ENCODE data around the gene MOSPD3.

The MOSPD3 gene

DNA sequence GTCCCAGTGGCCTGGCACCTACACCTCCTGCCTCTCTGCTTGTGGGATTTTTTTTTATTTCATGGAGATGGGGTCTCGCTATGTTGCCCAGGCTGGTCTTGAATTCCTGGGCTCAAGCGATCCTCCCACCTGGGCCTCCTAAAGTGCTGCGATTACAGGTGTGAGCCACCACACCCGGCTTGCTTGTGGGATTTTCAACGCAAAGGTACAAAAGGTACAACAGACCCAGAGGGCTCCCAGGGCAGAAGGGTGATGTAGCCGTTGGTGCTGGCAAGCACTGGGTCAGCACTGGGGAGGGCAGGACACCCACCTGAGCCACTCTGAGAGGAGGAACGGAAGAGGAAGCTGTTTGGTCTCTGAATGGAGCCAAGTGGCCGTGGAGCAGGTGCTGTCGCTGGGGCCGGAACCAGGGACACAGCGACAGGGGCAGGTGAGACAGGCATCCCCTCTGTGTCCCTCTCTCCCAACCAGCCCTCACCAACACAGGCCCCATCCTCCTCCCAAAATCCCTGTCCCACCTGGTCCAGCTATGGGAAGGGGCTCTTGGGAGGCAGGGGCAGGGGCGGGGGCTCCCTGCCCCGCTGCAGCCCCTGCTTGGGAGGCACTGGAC, 35.9 kb upstream of the MOSPD3 start:
- TF ChIP-seq, protein P1, sequence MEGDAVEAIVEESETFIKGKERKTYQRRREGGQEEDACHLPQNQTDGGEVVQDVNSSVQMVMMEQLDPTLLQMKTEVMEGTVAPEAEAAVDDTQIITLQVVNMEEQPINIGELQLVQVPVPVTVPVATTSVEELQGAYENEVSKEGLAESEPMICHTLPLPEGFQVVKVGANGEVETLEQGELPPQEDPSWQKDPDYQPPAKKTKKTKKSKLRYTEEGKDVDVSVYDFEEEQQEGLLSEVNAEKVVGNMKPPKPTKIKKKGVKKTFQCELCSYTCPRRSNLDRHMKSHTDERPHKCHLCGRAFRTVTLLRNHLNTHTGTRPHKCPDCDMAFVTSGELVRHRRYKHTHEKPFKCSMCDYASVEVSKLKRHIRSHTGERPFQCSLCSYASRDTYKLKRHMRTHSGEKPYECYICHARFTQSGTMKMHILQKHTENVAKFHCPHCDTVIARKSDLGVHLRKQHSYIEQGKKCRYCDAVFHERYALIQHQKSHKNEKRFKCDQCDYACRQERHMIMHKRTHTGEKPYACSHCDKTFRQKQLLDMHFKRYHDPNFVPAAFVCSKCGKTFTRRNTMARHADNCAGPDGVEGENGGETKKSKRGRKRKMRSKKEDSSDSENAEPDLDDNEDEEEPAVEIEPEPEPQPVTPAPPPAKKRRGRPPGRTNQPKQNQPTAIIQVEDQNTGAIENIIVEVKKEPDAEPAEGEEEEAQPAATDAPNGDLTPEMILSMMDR (IDR thresholded peaks at IDR 0.05; ENCODE audit: low read depth, low read length, missing control alignments), result no peak
- DNase-seq (ENCODE audit: low read depth), result no peak
- H3K4me3 ChIP-seq (ENCODE audit: low read depth, low read length), result no peak overlapping the region

DNA sequence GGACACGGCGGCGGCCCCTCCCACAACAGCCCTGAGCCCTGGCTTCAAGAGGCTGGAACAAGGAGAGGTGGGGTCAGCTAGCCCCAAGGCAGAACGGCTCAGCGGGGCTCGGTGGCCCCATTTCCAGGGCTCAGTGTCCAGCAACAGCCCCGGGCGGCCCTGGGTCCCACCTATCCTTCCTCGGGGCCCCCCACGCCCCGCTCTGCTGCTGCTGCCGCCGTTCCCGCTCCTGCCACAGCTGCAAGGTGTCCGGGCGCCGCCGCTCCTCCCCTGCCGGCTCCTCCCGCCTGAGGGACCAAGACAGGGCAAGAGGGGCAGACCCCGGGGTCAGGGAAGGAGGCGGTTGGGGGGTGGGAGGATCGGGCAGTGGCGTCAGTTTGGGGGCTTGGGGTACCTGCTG, 35.2 kb upstream of the MOSPD3 start:
- no peak overlapping the region for H3K4me3 ChIP-seq (ENCODE audit: low read depth, low read length)
- no peak for DNase-seq (ENCODE audit: low read depth)
- TF ChIP-seq, protein P1 (IDR thresholded peaks at IDR 0.05; ENCODE audit: low read depth, low read length, missing control alignments), result no peak

DNA sequence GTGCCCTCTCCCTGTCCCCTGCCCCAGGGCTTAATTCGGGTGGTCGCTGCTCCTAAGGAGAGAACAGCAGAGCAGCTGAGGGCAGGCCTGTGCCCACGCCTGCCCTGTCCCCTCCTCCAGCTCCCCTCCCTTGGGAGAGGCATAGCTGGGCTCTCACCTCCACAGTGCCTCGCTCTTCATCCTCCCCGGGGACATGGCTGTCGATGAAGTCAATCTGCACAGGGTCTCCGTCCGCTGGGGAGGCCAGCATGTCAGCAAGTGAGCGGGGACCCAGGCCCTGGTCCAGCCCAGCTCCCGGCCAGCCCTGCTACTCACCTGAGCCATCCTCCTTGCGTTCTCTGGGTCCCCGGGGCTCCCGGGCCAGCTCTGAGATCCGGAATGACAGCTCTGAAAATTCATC, 34.8 kb upstream of the MOSPD3 start:
- no peak for DNase-seq (ENCODE audit: low read depth)
- H3K4me3 ChIP-seq (ENCODE audit: low read depth, low read length), result no peak overlapping the region
- TF ChIP-seq, protein P1 (IDR thresholded peaks at IDR 0.05; ENCODE audit: low read depth, low read length, missing control alignments), result no peak

DNA sequence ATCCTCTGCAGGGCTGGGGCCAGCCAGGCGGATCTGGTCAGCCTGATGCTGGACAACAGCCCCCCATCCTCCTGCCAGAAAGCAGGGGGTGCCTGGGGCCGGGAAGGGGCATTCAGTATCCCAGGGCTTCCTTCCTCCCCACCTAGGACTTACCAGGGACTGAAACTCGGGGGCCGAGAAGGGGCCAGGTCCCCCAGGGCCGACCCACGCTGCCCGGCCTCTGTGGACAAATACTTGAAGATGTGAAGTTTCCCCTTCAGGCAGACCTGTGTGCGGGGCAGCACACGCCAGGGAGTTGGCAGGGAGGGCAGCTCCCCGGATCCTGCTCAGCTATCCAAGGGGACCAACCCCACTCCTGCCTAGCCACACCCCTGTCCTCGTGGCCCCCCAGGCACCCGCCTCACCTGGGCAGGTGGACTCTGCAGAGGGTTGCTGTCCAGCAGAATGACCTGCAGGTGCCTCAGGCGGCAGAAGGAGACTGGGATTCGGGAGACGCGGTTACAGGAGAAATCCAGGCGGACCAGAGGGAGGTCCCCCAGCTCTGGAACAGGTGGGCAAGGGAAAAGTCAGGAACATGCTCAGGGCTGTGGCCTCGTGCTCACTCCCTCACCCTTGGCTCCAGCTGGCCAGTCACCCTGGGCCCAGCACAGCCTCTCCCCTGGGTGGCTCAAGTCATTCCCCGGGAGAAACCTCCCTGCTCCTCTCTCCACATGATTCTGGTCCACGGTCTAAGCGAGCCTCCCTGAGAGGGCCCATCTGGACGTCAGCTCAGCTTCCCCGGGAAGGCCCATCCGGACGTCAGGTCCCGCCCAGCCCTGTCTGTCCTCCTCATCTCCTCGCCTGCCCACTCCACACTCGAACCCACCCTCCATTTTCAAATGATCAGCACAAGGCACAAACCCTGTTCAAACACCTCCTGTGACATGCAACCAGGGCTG, 33.8 kb upstream of the MOSPD3 start:
- no peak for DNase-seq (ENCODE audit: low read depth)
- TF ChIP-seq, protein P1 (IDR thresholded peaks at IDR 0.05; ENCODE audit: low read depth, low read length, missing control alignments), result no peak
- H3K4me3 ChIP-seq (ENCODE audit: low read depth, low read length), result no peak overlapping the region

DNA sequence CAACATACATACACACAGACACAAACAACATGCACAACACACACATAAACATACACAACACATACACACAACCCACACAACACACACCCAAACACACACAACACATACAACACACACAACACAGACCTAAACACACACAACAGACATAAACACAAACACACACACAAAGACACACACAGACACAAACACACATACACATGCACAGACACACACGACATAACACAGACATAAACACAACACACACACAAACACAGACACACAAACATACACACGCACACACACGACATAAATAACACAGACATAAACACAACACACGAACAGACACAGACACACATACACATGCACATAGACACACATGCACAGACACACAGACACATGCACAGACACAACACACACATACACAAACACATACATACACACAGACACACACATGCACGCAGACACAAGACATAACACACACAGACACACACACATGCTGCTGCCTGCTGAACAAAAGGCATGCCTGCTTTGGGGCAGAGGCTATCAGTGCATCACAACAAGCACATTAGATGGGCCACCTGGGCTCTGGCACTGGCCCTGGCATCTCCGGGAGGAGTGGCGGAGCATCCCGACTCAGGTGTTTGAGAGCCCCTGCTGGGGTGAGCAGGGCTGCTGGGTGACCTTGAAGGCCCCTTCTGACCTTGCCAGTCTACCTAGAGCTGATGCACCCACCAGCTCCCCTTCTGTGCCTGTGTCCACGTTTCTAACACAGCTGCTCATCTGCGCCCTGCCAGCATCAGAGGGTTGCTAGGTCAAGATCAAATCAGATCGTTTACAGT, 31.7 kb upstream of the MOSPD3 start:
- no peak overlapping the region for H3K4me3 ChIP-seq (ENCODE audit: low read depth, low read length)
- TF ChIP-seq, protein P1 (IDR thresholded peaks at IDR 0.05; ENCODE audit: low read depth, low read length, missing control alignments), result no peak
- no peak for DNase-seq (ENCODE audit: low read depth)

DNA sequence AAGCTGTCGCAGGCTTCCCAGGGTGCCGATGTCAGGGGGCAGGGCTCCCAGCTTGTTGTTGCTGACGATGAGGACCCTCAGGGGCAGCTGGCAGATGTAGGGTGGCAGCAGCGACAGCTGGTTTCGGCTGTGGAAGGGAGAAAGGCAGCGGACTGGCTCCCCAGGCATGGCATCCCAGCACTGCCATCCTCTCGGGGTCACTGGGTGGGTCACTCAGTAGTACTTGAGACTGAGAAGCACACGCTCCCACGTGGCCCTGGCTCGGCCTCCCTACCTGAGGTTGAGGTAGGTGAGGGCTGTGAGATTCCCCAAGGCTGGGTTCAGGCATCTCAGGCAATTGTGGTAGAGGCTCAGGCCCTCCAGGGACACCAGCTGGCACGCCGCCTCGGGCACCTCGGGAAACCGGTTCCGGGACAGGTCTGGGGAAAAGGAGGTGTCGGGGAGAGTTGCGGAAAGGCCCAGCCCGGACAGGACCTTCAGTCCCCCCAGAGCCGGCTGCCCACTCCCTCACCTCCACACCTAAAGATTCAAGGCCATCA, 30.2 kb upstream of the MOSPD3 start:
- no peak for DNase-seq (ENCODE audit: low read depth)
- TF ChIP-seq, protein P1 (IDR thresholded peaks at IDR 0.05; ENCODE audit: low read depth, low read length, missing control alignments), result no peak
- H3K4me3 ChIP-seq (ENCODE audit: low read depth, low read length), result no peak overlapping the region
